ENCODE data around the gene CYSTM1. TPM values are rescaled to one million over a fixed set of nuclear protein-coding genes. Genes with fewer than 3 reads are reported as not detected.

Gene CYSTM1
- total RNA-seq, 1 donor from 2014 or later, result 14.8 TPM

DNA sequence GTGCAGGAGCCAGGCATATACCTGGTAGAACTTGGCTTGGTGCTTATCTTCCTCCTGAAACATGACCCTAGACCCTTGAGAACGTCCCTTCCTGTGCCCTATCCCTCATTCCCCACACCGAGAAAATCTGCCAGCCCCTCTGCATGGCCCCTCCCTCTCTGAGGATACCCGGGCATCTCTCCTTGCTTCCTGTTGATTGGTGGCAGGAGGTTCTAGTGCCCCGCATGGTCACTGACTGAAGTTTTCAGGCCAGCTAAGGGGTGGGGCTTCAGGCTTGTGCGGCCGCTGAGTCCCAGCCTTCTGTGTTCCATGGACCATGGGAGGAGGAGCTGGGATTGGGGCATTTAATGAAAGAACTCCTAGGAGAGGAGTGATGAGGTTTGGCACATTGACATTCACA, 26.5 kb upstream of the CYSTM1 start:
- intact Hi-C loops (cut with micrococcal nuclease), result no loop called here

DNA sequence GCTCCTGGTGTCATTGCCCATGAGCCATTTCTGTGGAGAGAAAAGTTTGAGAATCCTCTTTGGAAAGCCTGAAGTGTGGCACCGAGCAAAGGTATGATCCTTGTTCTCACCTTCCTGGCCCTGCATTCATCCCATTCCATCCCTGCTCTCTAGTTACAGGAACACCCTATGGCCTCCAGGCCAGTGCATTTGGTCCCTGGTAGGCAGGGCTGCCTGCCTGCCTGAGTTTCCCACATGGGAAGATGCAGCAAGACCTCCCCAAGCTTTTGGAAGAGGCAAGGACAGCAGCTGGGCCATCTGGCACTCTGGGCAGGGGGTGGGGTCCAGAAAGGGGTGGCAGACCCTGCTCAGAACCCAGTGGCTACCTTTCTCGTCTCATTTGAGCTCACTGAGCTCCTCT, 24.8 kb upstream of the CYSTM1 start:
- intact Hi-C loops (cut with micrococcal nuclease), result loop anchor here (10.0 kb wide), 1 partner anchor 285 kb away; no protein-coding TSS in a partner anchor

DNA sequence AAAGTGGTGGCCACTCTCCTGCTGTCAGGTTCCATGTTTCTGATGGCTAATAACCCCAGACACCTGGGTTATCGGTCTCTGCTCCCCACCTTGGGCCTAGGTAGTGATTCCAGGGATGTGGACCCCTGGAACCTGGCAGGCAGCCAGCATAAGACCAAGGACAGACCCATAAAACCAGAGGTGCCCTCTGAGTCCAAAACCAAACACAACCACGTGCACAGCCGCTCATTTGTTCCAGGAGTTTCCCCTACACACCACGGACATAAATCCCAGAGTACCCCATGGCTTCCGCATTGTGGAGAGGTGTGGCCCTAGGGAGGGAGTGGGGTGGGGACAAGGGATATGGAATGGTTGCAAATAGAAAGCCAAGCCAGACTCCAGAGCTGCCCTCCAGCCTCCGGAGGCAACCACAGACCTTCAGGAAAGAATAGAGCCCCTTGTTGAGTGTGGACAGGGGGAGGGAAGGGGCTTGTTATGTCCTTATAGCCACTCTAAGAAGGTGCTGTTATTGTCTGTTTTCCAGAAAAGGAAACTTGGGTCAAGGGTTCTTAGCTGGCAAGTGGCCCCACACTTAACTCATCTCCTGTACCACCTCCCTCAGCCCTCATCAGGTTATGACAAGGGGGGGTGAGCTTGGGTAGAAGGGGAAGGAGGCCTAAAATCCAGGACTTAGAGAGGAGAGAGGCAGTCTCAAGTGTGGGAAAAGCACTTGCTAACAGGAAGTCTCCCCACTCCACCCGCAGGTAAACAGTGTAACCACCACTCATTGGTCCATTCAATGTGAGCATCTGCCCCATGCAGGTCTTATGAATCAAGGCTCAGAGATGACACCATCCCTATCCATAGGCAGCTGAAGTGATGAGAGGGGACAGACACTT, 23.6 kb upstream of the CYSTM1 start:
- intact Hi-C loops (cut with micrococcal nuclease), result loop anchor here (10.0 kb wide), 1 partner anchor 287 kb away; no protein-coding TSS in a partner anchor

- intact Hi-C loops (cut with micrococcal nuclease), result loop anchor here (10.0 kb wide), 1 partner anchor 288 kb away; no protein-coding TSS in a partner anchor
These were observed 22.7 kb upstream of the CYSTM1 start for GRCh38 chr5:140152022-140152999.

- intact Hi-C loops (cut with micrococcal nuclease), result loop anchor here (10.0 kb wide), 1 partner anchor 288 kb away; no protein-coding TSS in a partner anchor
These were observed 21.7 kb upstream of the CYSTM1 start for GRCh38 chr5:140153255-140153654.

GRCh38 chr5:140153905-140154304, 21.1 kb upstream of the CYSTM1 start:
- intact Hi-C loops (cut with micrococcal nuclease), result loop anchor here (10.0 kb wide), 1 partner anchor 289 kb away; no protein-coding TSS in a partner anchor

- intact Hi-C loops (cut with micrococcal nuclease), result loop anchor here (10.0 kb wide), 1 partner anchor 290 kb away; no protein-coding TSS in a partner anchor
These were observed 20.1 kb upstream of the CYSTM1 start for GRCh38 chr5:140154710-140155381.

- intact Hi-C loops (cut with micrococcal nuclease), result loop anchor here (1.0 to 10.0 kb wide), 8 partner anchors 13 to 370 kb away; partner anchors contain the start of genes CYSTM1 and PURA
These were observed 17.8 kb upstream of the CYSTM1 start for GRCh38 chr5:140157032-140157781.

- intact Hi-C loops (cut with micrococcal nuclease), result loop anchor here (10.0 kb wide), 1 partner anchor 294 kb away; no protein-coding TSS in a partner anchor
These were observed 15.7 kb upstream of the CYSTM1 start for GRCh38 chr5:140159014-140159927.

DNA sequence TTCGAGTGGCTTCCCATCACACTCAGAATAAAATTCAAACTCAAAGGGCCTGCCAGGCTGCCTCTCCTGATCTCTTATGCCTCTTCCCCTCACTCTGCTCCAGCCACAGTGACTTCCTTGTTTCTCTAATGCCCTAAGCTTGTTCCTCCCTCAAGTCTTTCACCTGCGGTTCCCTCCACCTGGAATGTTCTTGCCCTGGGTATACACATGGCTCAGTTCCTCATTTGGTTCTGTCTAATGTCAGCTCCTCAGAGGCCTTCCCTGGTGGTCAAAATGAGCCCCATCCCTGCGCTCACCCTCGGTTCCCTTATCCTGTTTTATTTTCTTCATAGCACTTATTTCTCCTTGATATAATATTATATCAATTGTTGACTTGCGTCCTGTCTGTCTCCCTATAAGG, 12.7 kb upstream of the CYSTM1 start:
- intact Hi-C loops (cut with micrococcal nuclease), result no loop called here

GRCh38 chr5:140162781-140163180, 12.2 kb upstream of the CYSTM1 start:
- intact Hi-C loops (cut with micrococcal nuclease), result no loop called here

DNA sequence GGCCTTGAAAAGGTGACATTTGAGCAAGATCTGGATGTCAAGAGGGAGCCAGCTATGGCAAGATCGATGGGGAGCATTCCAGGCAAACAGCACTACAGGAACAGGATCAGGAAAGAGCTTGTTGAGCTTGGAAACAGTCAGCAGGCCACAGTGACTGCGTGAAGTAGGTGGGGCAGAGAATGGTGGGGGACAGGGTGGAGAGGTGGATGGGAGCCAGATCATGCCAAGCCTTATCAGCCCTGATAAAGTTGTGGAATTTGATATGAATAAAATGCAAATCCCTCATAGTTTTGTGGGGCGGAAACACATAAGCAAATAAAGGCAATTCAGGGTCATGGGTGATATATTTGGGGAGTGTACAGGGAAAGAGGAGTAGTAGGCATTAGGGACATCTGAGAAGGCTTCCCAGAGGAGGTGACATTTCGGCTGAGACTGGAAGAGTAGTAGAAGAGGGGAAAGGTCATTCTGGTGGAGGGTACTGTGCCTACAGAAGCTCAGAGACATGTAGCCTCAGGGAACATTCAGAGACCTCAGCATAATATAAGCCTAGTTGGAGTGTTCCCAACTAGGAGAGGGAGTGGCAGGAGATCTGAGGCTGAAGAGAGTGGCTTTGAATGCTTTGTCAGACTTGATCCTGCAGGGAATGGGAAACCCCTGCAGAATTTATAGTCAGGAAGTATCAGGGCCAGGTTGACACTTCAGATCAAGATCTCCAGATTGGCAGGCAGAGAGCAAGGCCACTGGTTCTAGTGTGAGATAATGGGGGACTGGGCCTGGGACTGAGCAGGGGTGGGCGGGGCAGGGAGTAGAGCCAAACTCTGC, 9.7 kb upstream of the CYSTM1 start:
- intact Hi-C loops (cut with micrococcal nuclease), result no loop called here

DNA sequence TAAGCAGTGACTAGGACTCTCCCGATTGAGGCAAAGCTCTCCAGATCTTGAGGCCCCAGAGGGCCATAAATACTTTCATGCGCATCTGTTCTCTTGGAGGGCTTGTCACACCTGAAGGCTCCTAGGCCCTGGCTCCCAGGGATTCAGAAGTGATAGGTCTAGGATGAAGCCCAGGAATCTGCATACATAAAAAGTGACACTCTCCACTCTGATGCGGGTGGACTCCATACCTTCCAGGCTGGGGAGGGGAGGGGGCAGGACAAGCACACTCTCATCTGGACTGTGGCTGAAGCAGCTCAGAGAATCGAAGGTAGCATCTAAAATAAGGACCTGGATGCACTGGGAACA, 9.1 kb upstream of the CYSTM1 start:
- intact Hi-C loops (cut with micrococcal nuclease), result no loop called here

- intact Hi-C loops (cut with micrococcal nuclease), result no loop called here
These were observed 8.1 kb upstream of the CYSTM1 start for GRCh38 chr5:140166911-140167310.

DNA sequence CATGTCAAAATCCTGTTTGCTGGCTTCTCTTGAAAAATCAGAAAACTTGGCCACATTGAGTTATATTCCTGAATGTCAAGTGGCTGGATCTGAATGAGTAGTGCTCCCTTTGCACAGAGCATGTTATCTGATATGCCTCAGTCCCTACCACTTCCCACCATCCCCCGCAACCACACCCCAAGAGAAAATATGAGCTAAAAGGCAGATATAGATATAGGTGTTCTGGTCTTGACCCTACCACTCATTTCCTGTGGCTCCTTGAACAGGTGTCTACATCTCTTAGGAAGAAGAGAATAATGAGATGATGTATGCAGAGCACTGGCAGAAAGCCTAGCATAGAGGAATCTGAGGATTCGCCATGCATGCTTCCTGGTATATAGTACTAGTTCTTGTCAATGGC, 6.6 kb upstream of the CYSTM1 start:
- intact Hi-C loops (cut with micrococcal nuclease), result no loop called here

- intact Hi-C loops (cut with micrococcal nuclease), result no loop called here
These were observed 5.6 kb upstream of the CYSTM1 start for GRCh38 chr5:140169410-140169809.

DNA sequence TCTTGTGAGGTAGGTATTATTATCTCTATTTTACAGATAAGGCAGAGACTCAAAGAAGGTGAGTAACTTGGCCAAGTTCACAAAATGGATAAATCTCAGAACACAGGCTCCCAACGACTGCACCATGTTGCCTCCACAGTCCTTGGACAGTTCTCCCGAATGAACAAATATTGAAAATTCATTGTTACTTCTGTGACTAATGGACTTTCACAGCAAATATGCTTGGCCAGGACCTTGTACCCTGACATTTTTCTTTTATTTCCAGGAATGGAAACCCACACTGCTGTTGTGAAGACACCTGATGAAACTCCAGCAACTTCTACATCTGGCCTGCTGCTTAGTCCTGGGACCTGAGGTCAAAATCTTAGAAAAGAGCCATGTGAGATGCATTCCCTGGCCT, 2.5 kb upstream of the CYSTM1 start:
- intact Hi-C loops (cut with micrococcal nuclease), result loop anchor here (10.0 kb wide), 3 partner anchors 522 to 1628 kb away; partner anchors contain the start of genes ETF1, HARS1, HARS2 and SIL1

- intact Hi-C loops (cut with micrococcal nuclease), result loop anchor here (2.0 to 10.0 kb wide), 6 partner anchors 173 to 1629 kb away; partner anchors contain the start of genes ETF1, HARS1, HARS2 and HBEGF
These were observed 974 bp upstream of the CYSTM1 start for GRCh38 chr5:140174014-140174413.

Data from T-helper 1 cell treated with Interleukin-12 subunit alpha and Interleukin-12 subunit beta and Interleukin-4 antibody, amounts not matched to agents 30 ng/mL and 1 ng/mL, for 36 hours (primary cell).